Stromal cell of bone marrow (primary cell): ENCODE results near the gene NSDHL.
"Not testable (repeated sequence)": the region's sequence is repeated elsewhere in the genome, so short reads cannot be mapped to it uniquely, and the experiment has no call there.

Experiments
- DNase-seq: peaks from one replicate; pipeline ENCODE4 v3.0.0-alpha.2; 2012; ENCODE audit warnings: low read depth

The NSDHL gene

DNA sequence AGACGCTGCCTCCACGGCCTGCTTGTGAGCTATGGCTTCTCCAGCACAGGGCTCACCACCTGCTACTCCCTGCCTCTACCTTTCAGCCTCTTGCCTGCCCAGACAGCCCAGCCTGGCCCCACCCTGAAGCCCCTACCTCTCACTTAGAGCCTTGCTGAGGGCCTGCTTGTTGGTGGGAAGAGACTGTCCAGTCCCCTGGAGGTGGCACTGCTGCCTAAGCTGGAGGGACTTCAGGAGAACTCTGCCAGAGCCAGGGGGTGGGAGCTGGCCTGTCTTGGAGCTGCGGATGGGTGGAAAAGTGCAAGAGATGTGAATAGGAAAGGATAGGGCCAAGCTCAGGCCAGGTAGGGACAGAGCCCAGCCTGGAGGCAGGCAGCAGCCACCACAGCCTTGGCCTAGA is 64.3 kb downstream of the NSDHL start:
- DNase-seq = no peak

GRCh38 chrX:152895724-152896420 is 65.0 kb downstream of the NSDHL start:
- DNase-seq = no peak

GRCh38 chrX:152896450-152896849 is 65.6 kb downstream of the NSDHL start:
- DNase-seq = no peak

GRCh38 chrX:152897222-152898131 is 66.6 kb downstream of the NSDHL start, which contains the start of gene ZNF185:
TSS of gene ZNF185 (plus strand) at chrX:152898067. CDS start at chrX:152914490, 16,423 bp downstream.
- no peak for DNase-seq

- no peak for DNase-seq
Measured at GRCh38 chrX:152898442-152898841, 67.6 kb downstream of the NSDHL start.

GRCh38 chrX:152899111-152899873 is 68.4 kb downstream of the NSDHL start:
- DNase-seq = no peak

GRCh38 chrX:152899874-152900719 is 69.2 kb downstream of the NSDHL start:
- DNase-seq = no peak

GRCh38 chrX:152900937-152901445 is 70.1 kb downstream of the NSDHL start:
- DNase-seq = no peak

DNA sequence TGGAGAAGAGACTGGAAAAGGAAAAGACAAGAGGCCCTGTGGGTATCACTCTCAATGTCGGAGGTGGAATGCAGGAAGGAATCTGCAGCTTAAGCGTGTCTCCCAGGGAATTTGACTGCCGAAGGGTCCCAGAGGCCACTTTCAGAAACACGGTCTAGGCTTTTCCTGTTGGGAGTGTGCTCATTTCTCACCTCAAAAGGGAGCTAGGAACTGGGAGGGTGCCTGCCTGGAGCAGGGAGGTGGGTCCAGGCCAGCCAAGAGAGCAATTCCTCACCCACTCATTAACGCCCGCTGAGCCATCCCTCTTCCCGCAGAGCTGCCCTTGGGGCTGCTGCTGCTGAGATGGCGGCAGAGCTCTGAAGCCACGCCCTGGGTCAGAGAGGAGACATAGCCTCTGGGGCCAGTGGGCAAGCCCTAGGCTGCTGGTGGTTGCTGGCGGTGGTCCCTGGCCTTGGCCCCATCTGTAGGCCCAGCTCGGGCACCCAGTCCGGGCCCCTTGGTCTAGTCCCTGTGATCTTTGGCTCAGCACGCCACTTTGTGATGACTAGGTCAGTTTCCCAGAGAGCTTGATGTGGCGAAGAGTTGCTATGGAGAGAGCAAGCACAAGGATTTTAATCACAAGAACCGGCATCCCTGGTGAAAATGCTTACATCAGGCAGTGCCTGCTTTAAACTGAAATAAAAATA is 71.1 kb downstream of the NSDHL start:
- peak; percentile 58 for DNase-seq

- DNase-seq = no peak
Measured at GRCh38 chrX:152902502-152902820, 71.6 kb downstream of the NSDHL start.

DNA sequence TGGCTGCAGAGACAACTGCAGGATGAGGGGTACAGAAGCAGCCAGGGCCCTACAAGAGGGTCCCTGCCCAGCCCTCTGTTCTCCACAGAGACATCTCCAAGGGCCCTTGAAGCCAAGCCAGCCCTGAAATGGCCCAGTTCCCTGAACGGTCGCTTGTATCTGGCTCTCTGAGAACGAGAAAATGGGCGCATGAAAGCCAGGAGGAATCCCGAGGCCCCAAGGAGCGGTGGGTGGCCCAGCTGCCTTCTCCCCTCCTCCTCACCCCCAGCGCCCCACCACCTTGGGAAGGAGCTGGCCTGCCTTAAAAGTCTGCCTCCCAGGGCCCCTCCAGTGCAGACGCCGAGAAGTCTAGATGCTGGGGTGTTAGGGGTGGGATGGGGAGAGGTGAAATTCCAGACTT is 72.7 kb downstream of the NSDHL start:
- no peak for DNase-seq

DNA sequence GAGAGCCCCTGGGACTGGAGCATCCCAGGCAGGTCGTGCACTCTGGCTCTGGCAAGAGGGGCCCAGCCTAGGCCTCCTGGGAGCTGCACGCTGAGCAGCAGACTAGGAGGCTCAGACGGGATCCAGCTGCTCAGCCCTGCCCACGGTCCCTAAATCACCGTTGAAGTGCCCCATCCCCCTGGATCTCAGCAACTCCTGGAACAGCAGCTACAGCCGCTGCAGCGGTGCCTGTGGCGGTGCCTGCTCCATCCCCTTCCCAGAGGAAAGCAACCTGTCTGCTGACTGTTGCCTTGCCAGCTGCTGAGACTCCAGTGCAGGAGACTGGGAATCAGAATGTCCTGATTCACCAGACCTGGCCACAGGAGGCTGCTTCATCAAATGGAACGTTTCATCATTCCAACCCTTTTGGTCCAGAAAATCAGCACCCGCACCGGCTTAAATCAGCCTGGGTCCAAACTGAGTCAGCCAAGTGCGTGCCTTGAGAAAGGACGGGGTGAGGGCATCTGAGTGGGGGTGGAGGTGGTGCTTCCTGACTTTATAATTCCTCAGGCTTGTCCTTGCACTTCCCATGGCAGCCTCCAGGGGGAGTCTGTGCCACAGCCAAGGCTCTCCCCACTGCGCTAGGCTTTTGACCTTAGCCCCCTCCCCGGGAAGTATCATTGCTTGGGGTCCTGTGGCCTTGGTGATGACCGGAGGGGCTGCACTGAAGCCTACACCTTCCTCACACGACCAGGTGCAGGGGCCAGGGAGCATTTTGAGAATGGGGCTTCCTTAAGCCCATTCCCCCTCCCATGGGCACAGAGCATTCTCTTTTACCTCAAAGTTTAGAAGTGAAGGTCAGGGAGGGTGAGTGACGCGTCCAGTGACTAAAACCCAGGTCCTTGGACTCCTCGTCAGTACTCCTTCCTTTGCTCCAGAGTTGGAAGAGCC is 73.6 kb downstream of the NSDHL start:
- peak; percentile 32 for DNase-seq

DNA sequence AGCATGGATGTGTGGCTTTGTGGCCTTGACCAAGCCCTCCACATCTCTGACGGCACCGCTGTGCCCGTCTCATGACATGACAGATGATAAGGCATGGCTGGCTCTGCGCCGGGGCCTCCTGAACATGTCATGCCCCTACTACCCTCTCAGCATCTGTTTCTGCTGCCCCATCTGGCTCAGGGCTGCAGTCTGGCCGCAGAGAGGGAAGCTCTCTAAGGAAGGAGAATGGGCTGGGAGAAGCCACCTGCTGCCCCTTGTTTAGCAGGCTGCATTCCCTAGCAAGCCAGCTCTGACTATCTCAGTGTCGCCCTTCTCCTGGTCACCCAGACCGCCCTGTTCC is 74.2 kb downstream of the NSDHL start:
- DNase-seq = no peak

- no peak for DNase-seq
Measured at GRCh38 chrX:152907084-152907651, 76.3 kb downstream of the NSDHL start.

DNA sequence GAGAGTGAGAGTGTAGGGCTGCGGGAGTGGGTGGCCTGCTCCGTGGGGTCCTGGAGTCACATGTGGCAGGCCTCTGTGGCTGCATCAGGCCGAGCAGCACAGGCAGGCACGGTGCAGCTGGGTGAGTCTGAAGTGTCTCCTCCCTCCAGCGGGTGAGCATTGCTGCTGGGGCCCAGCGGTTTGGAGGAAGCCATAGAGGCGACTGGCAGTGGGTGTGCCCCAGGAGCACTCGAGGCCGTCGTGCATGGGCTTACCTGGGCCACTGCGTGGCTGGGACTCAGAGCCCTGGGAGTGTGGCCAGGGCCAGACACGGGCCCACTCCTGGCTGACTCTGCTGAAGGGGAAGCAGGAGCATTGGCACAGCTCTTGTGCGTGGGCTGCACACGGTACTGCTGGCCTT is 77.6 kb downstream of the NSDHL start:
- no peak for DNase-seq

- DNase-seq = not testable (repeated sequence)
Measured at GRCh38 chrX:152910018-152910417, 79.2 kb downstream of the NSDHL start.

GRCh38 chrX:152912106-152912505 is 81.2 kb downstream of the NSDHL start:
- no peak for DNase-seq

- no peak for DNase-seq
Measured at GRCh38 chrX:152912641-152913040, 81.8 kb downstream of the NSDHL start.

DNA sequence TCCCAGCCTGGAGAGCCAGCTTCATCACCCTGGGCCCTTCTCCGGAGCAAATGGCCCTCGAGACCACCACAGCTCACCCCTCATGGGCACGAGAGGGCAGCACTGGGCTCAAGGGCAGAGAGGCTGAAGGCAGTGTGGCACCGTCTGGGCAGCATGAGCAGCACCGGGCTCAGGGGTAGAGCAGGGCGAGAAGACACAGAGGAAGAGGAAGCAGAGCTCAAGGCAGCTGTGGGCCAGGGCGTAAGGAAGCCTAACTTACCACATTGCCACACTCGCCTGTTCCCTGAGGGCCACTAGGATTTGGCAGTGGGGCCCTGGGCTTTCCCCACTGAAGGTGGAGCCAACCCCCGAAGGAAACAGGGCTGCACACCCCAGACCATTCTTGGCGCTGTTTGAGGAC is 82.5 kb downstream of the NSDHL start:
- no peak for DNase-seq

GRCh38 chrX:152913910-152914309 is 83.0 kb downstream of the NSDHL start:
- no peak for DNase-seq
